Vagina (tissue), 2 donors: Measurements from ENCODE around the gene MUS81.

Experiments
- CTCF ChIP-seq, 3 experiments: fragments of 450-650 bp in 2 of 3; fragments of 200-600 bp in 1 of 3; sonication (generic) in 1 of 3; IDR thresholded peaks; one replicate each; pipeline ENCODE4 v1.5.1; 2017 to 2019; ENCODE audit warnings: antibody characterized with exemption in 3 of 3, mild to moderate bottlenecking in 2 of 3, moderate library complexity in 2 of 3
- POLR2A ChIP-seq, 2 donors: fragments of 450-650 bp; IDR thresholded peaks; one replicate each; pipeline ENCODE4 v1.6.1; 2017; ENCODE audit warnings: antibody characterized with exemption in 2 of 2, mild to moderate bottlenecking in 2 of 2, moderate library complexity in 2 of 2
- POLR2AphosphoS5 ChIP-seq, 2 donors: sonication (generic); formaldehyde crosslinking; IDR thresholded peaks; one replicate each; pipeline ENCODE4 v1.9.0; 2017; ENCODE audit warnings: antibody characterized with exemption in 2 of 2, mild to moderate bottlenecking in 2 of 2, low read depth in 1 of 2; ENCODE audit not compliant: insufficient read depth in 1 of 2

GRCh38 chr11:65885231-65885630 is 25.0 kb downstream of the MUS81 start:
- TF ChIP-seq CTCF (IDR thresholded peaks at IDR 0.05), result no peak
- TF ChIP-seq POLR2A (IDR thresholded peaks at IDR 0.05), result no peak
- TF ChIP-seq POLR2AphosphoS5 (IDR thresholded peaks at IDR 0.05; ENCODE audit: insufficient read depth in 1 of 2, low read depth in 1 of 2), result no peak
